Psoas muscle (tissue), 8 donors: ENCODE measurements around the gene CIART. TPM values are rescaled to one million over a fixed set of nuclear protein-coding genes. Genes with fewer than 3 reads are reported as not detected.

Experiments used
- ATAC-seq, 4 donors: fragments of 200-7000 bp; cut with Tn5 transposase; one replicate each; pipeline ENCODE4 v1.9.1; 2020; ENCODE audit warnings: moderate library complexity in 3 of 4, mild to moderate bottlenecking in 2 of 4
- DNase-seq, 2 donors: peaks; one replicate each; pipeline ENCODE4 v3.0.0-alpha.2; 2020
- H3K27ac ChIP-seq: fragments of 200-600 bp; one replicate; pipeline ENCODE4 v1.8.0; 2022
- H3K27me3 ChIP-seq, 3 donors: fragments of 200-600 bp in 1 of 3; one replicate each; pipeline versions ENCODE4 v1.6.1 to v1.8.0; 2013 to 2022; ENCODE audit warnings: low read length in 2 of 3, mild to moderate bottlenecking in 2 of 3, moderate library complexity in 1 of 3; ENCODE audit not compliant: insufficient read depth in 3 of 3
- H3K36me3 ChIP-seq, 2 donors: fragments of 200-600 bp in 1 of 2; one replicate each; pipeline versions ENCODE4 v1.6.1 to v1.8.0; 2013 to 2022; ENCODE audit warnings: low read depth in 1 of 2, mild to moderate bottlenecking in 1 of 2, moderate library complexity in 1 of 2; ENCODE audit not compliant: insufficient read depth in 1 of 2
- H3K4me1 ChIP-seq: fragments of 200-600 bp; one replicate; pipeline ENCODE4 v1.8.0; 2022
- H3K4me3 ChIP-seq: fragments of 200-600 bp; one replicate; pipeline ENCODE4 v1.8.0; 2022; ENCODE audit warnings: mild to moderate bottlenecking
- H3K9me3 ChIP-seq: fragments of 200-600 bp; one replicate; pipeline ENCODE4 v1.8.0; 2022
- CTCF ChIP-seq: fragments of 200-600 bp; IDR thresholded peaks from one replicate; pipeline ENCODE4 v1.8.0; 2022; ENCODE audit warnings: antibody characterized with exemption
- WGBS, 3 donors: extraction: QIAGEN DNeasy Blood & Tissue Kit; methylation state at CpG; one replicate each; pipeline versions ENCODE4 v1.1.6 to v1.1.7; 2013; 5-methylcytosine and 5-hydroxymethylcytosine counted together
- intact Hi-C, 2 donors: fragments of 100-400 bp; cut with DNase I; formaldehyde crosslinking; loops; one replicate each; pipeline versions ENCODE4 v1.11.0 to v1.14.2; 2022
- polyA plus RNA-seq, 3 donors: library from polyadenylated mRNA; stranded (reverse); fragments of 200-250 nt; gene quantifications; one replicate each; pipeline ENCODE4 v1.2.3, GENCODE V29; 2013
- total RNA-seq, 4 donors: library from RNA; stranded (reverse); fragmentation: NEBNext Ultra II Directional in 2 of 4; extraction: Animal tissue kit (Norgen Biotek cat#: 25700) in 2 of 4; gene quantifications; one replicate each; pipeline versions ENCODE4 v1.2.1 to v1.2.4, GENCODE V29; 2021 to 2023
- donor health status: healthy with polysubstance abuse.
- donor health status: DM: no; HTN: no; CAD: no; lungs with moderate emphysema.
- donor health status: Bipolar disorder and iron deficiency.
- donor health status: healthy.
- donor health status: DM: yes; HTN: yes; CAD: no.
- donor health status: DM: no; HTN: no; CAD: no.
- donor health status: DM: no; HTN: no; CAD: no.
- donor health status: DM: yes; HTN: yes; CAD: no.

Gene CIART
- total and polyA plus RNA-seq, 7 donors = 1.6 to 23.4 (median 11.7) TPM

GRCh38 chr1:150237746-150238145 is 44.6 kb upstream of the CIART start:
- DNase-seq = no peak
- H3K4me3 ChIP-seq = no peak overlapping the region
- 95 to 96% (median 95%) methylated on average over 21 of the region's 21 CpGs for WGBS, 3 donors
- no peak for TF ChIP-seq CTCF
- no peak for ATAC-seq
- no peaks in the 10 kb centered on the region for H3K27me3 ChIP-seq
- intact Hi-C loops = loop anchor here in 1 of 2 donors (5.0 kb wide), 1 partner anchor 45 kb away; the partner anchor contains the start of gene CIART
- H3K27ac ChIP-seq = no peak overlapping the region
- H3K36me3 ChIP-seq = no peaks in the 10 kb centered on the region
- no peaks in the 10 kb centered on the region for H3K9me3 ChIP-seq
- peaks cover 3% of the 10 kb centered on the region for H3K4me1 ChIP-seq

GRCh38 chr1:150243003-150243402 is 39.4 kb upstream of the CIART start:
- ATAC-seq = no peak
- intact Hi-C loops = no loop called here
- H3K4me3 ChIP-seq = no peak overlapping the region

GRCh38 chr1:150249936-150250335 is 32.4 kb upstream of the CIART start:
- Histone ChIP-seq H3K4me1 (no peaks in the 10 kb centered on the region), H3K4me3 (no peak overlapping the region), H3K27ac (no peak overlapping the region), H3K27me3 (no peaks in the 10 kb centered on the region), H3K9me3 (no peaks in the 10 kb centered on the region), H3K36me3 (no peaks in the 10 kb centered on the region)
- TF ChIP-seq CTCF = no peak
- no peak for DNase-seq
- WGBS, 3 donors = 64 to 79% (median 74%) methylated on average over 2 of the region's 2 CpGs
- ATAC-seq = no peak
- intact Hi-C loops = no loop called here

More at GRCh38 chr1:150243003-150243402, 39.4 kb upstream of the CIART start:
- H3K36me3 ChIP-seq = no peaks in the 10 kb centered on the region
- DNase-seq = no peak
- WGBS, 3 donors = 90 to 97% (median 92%) methylated on average over 3 of the region's 3 CpGs
- no peaks in the 10 kb centered on the region for H3K27me3 ChIP-seq
- H3K27ac ChIP-seq = no peak overlapping the region
- TF ChIP-seq CTCF = no peak
- no peaks in the 10 kb centered on the region for H3K9me3 ChIP-seq
- no peaks in the 10 kb centered on the region for H3K4me1 ChIP-seq

DNA sequence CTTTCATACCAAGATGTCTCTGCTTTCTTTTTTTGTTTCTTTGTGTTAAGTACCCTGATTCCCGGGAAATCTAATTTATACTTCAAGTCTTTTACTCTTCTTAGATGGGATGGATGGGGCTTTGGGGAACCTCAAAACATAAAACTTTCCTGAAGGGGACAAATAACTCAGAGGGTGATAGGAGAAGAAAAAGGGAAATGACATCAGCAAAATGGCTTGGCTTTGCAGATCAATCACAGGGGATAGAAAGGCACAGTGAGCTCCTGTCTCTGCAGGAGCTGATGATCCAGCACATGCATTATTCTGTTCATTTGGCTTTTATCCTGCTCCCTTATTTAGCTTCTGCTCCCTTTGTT is 26.2 kb upstream of the CIART start:
- Histone ChIP-seq H3K4me3 (peak overlapping the region; percentile 54), H3K36me3 (no peaks in the 10 kb centered on the region), H3K27ac (no peak overlapping the region), H3K27me3 (no peaks in the 10 kb centered on the region), H3K4me1 (peaks cover 20% of the 10 kb centered on the region), H3K9me3 (no peaks in the 10 kb centered on the region)
- ATAC-seq (peak in 1 of 4 donors; percentile 5), DNase-seq (no peak)
- intact Hi-C loops = no loop called here
- no peak for TF ChIP-seq CTCF
- WGBS, 3 donors = 0 to 1% (median 0%) methylated on average over 1 of the region's 1 CpG
